GM13977 (cell line): ENCODE data around the gene LRRC8D.

ENCODE experiments used
- DNase-seq: peaks from one replicate; pipeline ENCODE4 v3.0.0; 2012; ENCODE audit warnings: low spot score
- in situ Hi-C: fragments of 300-500 bp; cut with MboI; formaldehyde crosslinking; loops from one replicate; pipeline ENCODE4 v1.12.0; 2022; ENCODE audit warnings: low sequenced_read_pairs, low pct_unique_long_range_greater_than_20kb, mixed read lengths, inconsistent platforms; ENCODE audit not compliant: unreplicated experiment
- TF ChIP-seq, protein P1 (sequence below): IDR thresholded peaks from 2 replicates; pipeline ENCODE4 v1.5.1; 2012; ENCODE audit warnings: mild to moderate bottlenecking, control low read depth; ENCODE audit not compliant: insufficient read depth; ENCODE audit errors: extremely low read depth, missing control alignments

LRRC8D gene

DNA sequence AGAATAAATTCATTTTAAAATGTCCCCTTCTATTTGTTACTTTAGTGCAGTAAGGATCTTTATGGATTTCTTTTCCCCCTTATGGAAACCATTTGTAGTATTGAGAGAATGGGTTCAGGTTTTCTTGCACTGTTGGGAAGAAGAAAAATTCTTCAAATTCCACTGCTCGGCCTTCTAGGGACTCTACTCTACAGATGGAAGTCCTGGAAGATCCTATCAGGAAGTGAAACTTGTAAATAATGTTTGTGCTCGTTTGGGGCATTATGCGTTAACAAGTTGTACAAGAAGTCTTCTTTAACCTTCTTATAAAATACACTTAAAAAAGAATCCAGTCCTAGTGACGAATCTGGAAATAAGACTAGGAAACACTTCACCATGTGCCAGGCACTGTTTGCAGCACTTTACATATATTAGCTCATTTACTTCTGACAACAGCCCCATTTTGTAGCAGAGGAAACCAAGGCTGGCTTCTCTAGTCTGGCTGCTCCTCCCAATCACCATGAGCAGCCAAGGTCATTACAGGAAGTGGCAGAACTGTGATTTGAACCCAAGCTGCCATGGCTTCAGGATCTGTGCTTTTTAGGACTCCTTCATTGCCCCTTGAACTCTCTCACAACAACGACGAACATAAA, 11.8 kb downstream of the LRRC8D start:
- DNase-seq = no peak
- in situ Hi-C loops = no loop called here
- TF ChIP-seq, protein P1, sequence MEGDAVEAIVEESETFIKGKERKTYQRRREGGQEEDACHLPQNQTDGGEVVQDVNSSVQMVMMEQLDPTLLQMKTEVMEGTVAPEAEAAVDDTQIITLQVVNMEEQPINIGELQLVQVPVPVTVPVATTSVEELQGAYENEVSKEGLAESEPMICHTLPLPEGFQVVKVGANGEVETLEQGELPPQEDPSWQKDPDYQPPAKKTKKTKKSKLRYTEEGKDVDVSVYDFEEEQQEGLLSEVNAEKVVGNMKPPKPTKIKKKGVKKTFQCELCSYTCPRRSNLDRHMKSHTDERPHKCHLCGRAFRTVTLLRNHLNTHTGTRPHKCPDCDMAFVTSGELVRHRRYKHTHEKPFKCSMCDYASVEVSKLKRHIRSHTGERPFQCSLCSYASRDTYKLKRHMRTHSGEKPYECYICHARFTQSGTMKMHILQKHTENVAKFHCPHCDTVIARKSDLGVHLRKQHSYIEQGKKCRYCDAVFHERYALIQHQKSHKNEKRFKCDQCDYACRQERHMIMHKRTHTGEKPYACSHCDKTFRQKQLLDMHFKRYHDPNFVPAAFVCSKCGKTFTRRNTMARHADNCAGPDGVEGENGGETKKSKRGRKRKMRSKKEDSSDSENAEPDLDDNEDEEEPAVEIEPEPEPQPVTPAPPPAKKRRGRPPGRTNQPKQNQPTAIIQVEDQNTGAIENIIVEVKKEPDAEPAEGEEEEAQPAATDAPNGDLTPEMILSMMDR = no peak

DNA sequence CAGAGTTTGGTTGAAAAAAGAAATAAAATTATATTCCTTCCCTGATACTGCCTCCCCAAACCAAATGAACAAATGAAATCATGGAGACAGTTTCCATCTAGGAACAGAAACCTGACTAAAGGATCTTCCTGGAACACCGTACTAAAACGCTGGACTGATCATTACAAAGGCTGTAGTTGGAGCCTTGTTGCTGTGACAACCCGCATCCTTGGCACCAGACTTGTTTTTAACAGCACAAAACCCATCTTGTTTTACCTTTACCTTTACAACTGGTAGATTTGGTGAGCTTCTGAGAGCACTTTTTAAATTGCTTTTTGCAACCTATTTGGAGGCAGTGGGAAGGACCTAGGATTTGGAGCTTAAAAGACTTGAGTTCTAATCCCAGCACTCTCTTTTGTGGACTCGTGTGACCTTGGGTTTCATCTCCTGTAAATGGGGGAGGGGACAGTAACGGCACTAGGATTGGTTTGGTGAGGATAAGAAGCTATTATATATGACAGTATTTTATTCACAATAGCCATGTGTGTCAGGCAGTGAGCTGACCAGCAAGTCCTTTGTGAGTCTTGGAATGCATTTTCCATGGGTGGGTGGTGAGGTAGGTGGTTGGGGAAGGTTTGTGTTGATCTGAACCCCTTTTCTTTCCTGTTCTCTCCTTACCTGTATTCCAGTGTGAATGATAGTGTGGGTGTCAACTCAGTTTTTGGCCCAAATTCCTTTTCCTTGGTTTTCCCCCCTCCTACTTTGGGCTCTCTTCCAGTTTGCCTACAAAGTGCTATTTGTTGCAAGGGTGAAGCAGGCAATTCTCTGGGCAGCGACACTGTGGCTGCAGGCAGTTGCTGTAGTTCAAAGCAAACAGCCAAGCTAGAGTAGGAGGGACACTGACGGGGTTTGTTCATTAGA, 12.6 kb downstream of the LRRC8D start:
- TF ChIP-seq, protein P1 = no peak
- no peak for DNase-seq

DNA sequence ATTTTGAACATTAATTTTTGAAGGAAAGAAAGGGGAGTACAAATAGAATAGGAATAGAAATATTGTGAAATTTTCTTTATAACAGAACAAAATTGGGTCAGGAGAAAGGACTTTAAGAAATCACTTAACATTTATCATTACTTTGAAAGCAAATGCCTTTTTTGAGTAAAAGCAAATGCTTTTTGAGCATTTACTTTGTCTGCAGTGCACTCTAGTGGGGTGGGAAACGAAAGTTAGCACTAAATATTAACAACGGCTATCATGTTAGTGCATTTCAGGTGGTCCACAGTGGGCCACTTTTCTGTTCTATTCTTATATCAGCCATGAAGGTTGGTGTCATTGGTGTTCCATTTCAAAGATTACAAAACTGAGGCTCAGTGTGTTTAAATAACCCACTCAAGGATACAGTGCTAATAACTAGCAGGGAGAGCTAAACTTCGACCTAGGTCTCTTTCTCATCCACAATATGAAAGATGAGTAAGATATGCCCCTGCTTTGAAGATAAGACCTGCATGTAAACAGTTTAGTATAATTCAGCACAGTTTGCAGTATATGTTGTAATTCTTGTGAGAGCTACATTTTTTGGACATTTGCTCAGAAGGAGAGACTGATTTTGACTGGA, 13.4 kb downstream of the LRRC8D start:
- in situ Hi-C loops = no loop called here
- TF ChIP-seq, protein P1 = no peak
- no peak for DNase-seq

More for the DNA sequence above, 12.6 kb downstream of the LRRC8D start:
- in situ Hi-C loops = no loop called here

GRCh38 chr1:89836252-89837035, 15.6 kb downstream of the LRRC8D start:
- no peak for DNase-seq
- TF ChIP-seq, protein P1 = no peak
- in situ Hi-C loops = no loop called here

DNA sequence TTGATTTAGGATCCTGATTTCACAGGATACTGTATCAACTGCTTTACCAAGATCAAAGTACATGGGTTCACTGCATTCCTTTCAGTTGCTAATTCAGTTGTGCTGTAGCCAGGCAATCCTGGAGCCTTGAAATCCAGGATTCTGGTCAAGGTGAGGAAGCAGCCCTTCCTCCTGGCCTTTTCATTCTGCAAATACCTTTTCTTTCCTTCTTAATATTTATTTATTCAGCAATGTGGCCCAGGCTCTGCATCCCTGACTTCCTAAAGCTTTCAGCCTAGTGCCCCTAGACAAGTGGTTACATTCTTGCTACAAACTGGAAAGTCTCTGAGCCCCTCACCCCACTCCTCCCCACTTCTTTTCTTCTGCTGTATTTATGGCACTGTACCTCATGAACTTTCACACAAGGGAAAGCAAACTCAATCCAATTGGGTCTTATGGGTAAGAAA, 16.2 kb downstream of the LRRC8D start:
- in situ Hi-C loops = no loop called here
- TF ChIP-seq, protein P1 = no peak
- DNase-seq = no peak

GRCh38 chr1:89837510-89837909, 16.7 kb downstream of the LRRC8D start:
- TF ChIP-seq, protein P1 = no peak
- DNase-seq = no peak

More at GRCh38 chr1:89837510-89837909, 16.7 kb downstream of the LRRC8D start:
- in situ Hi-C loops = no loop called here
